ENCODE data around the gene GRK6.

Gene GRK6

DNA sequence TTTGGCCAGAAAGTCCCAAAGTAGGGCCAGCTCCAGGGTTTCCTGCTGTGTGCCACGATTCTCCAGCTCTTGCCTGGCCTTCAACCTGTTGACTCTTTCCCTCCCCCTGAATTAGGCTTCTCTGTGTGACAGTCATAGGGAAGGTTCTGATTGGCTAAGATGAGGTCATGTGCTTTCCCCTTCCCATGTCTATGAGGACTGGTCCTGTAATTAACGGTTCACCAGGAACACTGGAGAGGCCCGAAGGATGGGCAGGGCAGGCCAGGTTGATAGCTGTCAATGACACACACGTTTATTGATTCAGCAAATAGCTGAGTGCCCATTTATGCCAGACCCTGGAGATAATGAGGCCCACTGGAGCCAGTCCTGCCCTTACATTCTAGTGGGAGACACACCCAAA is 11.1 kb downstream of the GRK6 start:
- H3K9me3 ChIP-seq: no peaks in the 10 kb centered on the region
- H3K27me3 ChIP-seq: no peaks in the 10 kb centered on the region
- H3K27ac ChIP-seq: peak overlapping the region; percentile 98
- H3K36me3 ChIP-seq: peaks cover 100% of the 10 kb centered on the region
- TF ChIP-seq, protein P1, sequence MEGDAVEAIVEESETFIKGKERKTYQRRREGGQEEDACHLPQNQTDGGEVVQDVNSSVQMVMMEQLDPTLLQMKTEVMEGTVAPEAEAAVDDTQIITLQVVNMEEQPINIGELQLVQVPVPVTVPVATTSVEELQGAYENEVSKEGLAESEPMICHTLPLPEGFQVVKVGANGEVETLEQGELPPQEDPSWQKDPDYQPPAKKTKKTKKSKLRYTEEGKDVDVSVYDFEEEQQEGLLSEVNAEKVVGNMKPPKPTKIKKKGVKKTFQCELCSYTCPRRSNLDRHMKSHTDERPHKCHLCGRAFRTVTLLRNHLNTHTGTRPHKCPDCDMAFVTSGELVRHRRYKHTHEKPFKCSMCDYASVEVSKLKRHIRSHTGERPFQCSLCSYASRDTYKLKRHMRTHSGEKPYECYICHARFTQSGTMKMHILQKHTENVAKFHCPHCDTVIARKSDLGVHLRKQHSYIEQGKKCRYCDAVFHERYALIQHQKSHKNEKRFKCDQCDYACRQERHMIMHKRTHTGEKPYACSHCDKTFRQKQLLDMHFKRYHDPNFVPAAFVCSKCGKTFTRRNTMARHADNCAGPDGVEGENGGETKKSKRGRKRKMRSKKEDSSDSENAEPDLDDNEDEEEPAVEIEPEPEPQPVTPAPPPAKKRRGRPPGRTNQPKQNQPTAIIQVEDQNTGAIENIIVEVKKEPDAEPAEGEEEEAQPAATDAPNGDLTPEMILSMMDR (IDR thresholded peaks at IDR 0.05): no peak
- peaks cover 67 to 70% of the 10 kb centered on the region in 2 experiments for H3K4me1 ChIP-seq (ENCODE audit: control insufficient read depth in 1 of 2, insufficient read depth in 1 of 2, low read depth in 1 of 2, low read length in 1 of 2)
- H3K4me3 ChIP-seq (ENCODE audit: low read depth in 1 of 2, low read length in 1 of 2): no peak overlapping the region

DNA sequence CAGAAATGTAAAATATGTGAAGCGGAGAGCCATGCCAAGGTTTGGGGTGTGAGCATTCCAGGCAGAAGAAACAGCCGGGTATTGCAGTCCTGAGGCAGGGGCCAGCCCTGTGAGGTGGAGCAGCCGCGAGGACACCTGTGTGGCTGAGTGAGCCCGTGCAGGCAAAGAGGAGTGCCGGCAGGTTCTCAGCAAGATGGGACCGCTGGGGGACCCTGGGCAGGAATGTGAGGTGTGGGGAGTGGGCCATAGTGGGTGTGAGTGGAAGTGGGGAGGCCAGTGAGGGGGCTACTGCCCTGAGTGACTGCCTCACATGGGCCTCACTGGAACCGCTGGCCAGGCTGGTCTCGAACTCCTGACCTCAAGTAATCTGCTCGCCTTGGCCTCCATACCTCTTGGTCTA is 12.0 kb downstream of the GRK6 start:
- no peaks in the 10 kb centered on the region for H3K27me3 ChIP-seq
- no peak overlapping the region for H3K4me3 ChIP-seq (ENCODE audit: low read depth in 1 of 2, low read length in 1 of 2)
- peak overlapping the region; percentile 98 for H3K27ac ChIP-seq
- H3K4me1 ChIP-seq (ENCODE audit: control insufficient read depth in 1 of 2, insufficient read depth in 1 of 2, low read depth in 1 of 2, low read length in 1 of 2): peaks cover 65 to 66% of the 10 kb centered on the region in 2 experiments
- H3K9me3 ChIP-seq: no peaks in the 10 kb centered on the region
- peaks cover 100% of the 10 kb centered on the region for H3K36me3 ChIP-seq
- TF ChIP-seq, protein P1 (IDR thresholded peaks at IDR 0.05): no peak

DNA sequence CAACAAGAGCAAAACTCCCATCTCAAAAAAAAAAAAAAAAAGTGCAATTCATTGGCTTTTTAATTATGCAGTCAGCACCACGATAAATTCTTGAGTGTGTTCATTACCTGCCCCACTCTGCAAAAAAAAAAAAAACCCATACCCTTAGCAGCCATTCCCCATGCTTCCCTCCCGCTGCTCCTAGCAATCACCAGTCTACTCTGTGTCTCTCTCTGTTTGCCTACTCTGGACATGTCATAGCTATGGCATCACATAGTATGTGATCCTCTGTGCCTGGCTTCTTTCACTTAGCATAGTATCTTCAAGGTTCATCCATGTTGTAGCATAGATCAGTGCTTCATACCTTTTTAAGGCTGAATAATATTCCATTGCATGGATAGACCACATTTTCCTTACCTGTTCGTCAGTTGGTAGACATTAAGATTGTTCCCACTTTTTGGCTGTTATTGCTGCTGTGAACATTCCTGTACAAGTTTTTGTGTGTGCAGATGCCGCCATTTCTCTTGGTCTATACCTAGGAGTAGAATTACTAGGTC is 13.1 kb downstream of the GRK6 start:
- no peak overlapping the region for H3K4me3 ChIP-seq (ENCODE audit: low read depth in 1 of 2, low read length in 1 of 2)
- peak overlapping the region; percentile 98 for H3K27ac ChIP-seq
- peaks cover 100% of the 10 kb centered on the region for H3K36me3 ChIP-seq
- TF ChIP-seq, protein P1 (IDR thresholded peaks at IDR 0.05): no peak
- H3K9me3 ChIP-seq: no peaks in the 10 kb centered on the region
- no peaks in the 10 kb centered on the region for H3K27me3 ChIP-seq
- H3K4me1 ChIP-seq (ENCODE audit: control insufficient read depth in 1 of 2, insufficient read depth in 1 of 2, low read depth in 1 of 2, low read length in 1 of 2): peaks cover 65 to 66% of the 10 kb centered on the region in 2 experiments

DNA sequence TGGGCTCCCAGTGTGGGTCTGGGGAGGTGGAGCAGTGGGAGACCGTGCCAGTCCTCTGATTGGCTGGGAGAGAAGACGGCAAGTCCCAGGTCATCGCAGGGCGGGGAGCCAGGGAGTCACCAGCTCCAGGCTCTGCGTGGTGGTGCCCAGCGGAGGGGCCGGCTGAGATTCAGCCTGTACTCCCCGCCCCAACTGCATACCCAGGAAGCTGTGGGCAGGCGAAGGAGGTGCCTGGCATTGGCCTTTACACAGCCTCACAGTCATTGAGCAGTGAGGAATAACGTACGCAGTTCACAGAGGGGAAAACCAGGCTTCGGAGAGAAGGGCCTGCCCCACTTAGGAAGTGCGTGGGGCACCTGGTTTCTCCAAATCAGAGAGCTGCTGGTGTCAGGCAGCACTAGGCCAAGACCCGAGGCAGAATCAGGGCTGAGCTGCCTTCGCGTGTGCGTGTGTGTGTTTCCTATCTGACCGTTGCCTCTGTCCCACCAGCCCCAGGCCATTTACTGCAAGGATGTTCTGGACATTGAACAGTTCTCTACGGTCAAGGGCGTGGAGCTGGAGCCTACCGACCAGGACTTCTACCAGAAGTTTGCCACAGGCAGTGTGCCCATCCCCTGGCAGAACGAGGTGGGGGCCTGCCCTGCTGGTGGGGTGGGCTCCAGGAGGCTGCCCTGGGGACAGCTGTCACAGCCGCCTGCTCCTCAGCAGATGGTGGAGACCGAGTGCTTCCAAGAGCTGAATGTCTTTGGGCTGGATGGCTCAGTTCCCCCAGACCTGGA is 13.9 kb downstream of the GRK6 start:
- Histone ChIP-seq H3K36me3 (peaks cover 96% of the 10 kb centered on the region), H3K4me1 (ENCODE audit: control insufficient read depth in 1 of 2, insufficient read depth in 1 of 2, low read depth in 1 of 2, low read length in 1 of 2) (peaks cover 65 to 66% of the 10 kb centered on the region in 2 experiments)
- TF ChIP-seq, protein P1 (IDR thresholded peaks at IDR 0.05): no peak

DNA sequence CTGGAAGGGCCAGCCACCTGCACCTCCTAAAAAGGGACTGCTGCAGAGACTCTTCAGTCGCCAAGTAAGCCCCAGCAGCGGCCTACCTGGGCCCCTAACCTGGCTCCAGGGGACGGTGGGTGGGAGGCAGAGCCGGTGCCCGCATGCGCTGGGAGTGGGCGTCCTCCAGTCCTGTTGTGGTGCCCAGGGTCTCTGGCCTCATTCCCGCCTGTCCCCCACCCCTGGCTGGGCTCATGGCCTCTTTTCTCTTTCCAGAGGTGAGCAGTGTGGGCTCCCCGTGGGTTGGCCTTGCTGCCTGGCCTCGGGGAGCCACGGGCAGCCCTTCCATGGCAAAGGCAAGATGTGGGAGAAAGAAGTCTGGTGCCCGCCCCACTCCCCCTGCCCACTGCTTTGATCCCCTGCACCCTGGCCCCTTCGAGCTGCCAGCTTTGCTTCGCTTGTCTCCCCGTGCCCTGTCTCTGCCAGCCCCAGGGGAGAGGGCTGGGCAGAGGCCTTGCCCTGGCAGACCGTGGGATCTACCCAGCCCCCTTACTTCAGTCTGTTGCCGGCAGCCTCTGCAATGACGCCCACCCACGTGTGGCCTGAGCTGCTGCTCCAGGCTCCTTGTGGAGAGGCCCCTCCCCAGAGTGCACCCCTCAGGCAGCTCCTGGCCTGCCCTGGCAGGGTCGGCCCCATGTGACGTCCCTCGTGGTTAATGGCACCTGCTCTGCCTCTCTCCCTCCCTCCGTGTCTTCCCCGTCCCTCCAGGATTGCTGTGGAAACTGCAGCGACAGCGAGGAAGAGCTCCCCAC is 14.7 kb downstream of the GRK6 start:
- Histone ChIP-seq H3K4me3 (ENCODE audit: low read depth in 1 of 2, low read length in 1 of 2) (no peak overlapping the region), H3K9me3 (no peaks in the 10 kb centered on the region), H3K36me3 (peaks cover 88% of the 10 kb centered on the region), H3K4me1 (ENCODE audit: control insufficient read depth in 1 of 2, insufficient read depth in 1 of 2, low read depth in 1 of 2, low read length in 1 of 2) (peaks cover 65 to 67% of the 10 kb centered on the region in 2 experiments), H3K27ac (peak overlapping the region; percentile 98), H3K27me3 (no peaks in the 10 kb centered on the region)
- TF ChIP-seq, protein P1 (IDR thresholded peaks at IDR 0.05): no peak

More for the DNA sequence above, 13.9 kb downstream of the GRK6 start:
- no peaks in the 10 kb centered on the region for H3K27me3 ChIP-seq
- no peaks in the 10 kb centered on the region for H3K9me3 ChIP-seq
- H3K27ac ChIP-seq: peak overlapping the region; percentile 98
- no peak overlapping the region for H3K4me3 ChIP-seq (ENCODE audit: low read depth in 1 of 2, low read length in 1 of 2)

All from neutrophil (primary cell).